ENCODE results near the gene ITGB5.

GRCh38 chr3:124781476-124782376 is 105.4 kb downstream of the ITGB5 start:
- TF ChIP-seq, protein P1, sequence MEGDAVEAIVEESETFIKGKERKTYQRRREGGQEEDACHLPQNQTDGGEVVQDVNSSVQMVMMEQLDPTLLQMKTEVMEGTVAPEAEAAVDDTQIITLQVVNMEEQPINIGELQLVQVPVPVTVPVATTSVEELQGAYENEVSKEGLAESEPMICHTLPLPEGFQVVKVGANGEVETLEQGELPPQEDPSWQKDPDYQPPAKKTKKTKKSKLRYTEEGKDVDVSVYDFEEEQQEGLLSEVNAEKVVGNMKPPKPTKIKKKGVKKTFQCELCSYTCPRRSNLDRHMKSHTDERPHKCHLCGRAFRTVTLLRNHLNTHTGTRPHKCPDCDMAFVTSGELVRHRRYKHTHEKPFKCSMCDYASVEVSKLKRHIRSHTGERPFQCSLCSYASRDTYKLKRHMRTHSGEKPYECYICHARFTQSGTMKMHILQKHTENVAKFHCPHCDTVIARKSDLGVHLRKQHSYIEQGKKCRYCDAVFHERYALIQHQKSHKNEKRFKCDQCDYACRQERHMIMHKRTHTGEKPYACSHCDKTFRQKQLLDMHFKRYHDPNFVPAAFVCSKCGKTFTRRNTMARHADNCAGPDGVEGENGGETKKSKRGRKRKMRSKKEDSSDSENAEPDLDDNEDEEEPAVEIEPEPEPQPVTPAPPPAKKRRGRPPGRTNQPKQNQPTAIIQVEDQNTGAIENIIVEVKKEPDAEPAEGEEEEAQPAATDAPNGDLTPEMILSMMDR (IDR thresholded peaks at IDR 0.05): no peak
- TF ChIP-seq EZH2 (IDR thresholded peaks at IDR 0.05; ENCODE audit: borderline replicate concordance, insufficient read depth, low read depth, low read length, poor library complexity, severe bottlenecking): no peak
